ENCODE results near the gene ZNF672. TPM values are rescaled to one million over a fixed set of nuclear protein-coding genes. Genes with fewer than 3 reads are reported as not detected.

The ZNF672 gene
- total and polyA plus RNA-seq, 2 of the 4 experiments (the other 2 are of a cell fraction): 6.6 to 12.6 TPM

GRCh38 chr1:248872752-248873408, 34.9 kb downstream of the ZNF672 start:
- POLR2A ChIA-PET (ENCODE audit: unreplicated experiment): no interaction called here
- CTCF ChIA-PET: interaction anchor here (0.6 to 1.7 kb wide), 3 partner anchors 11 to 1965 kb away, joined by 3 to 5 read pairs (median 3); no protein-coding TSS in a partner anchor

More at GRCh38 chr1:248872752-248873408, 34.9 kb downstream of the ZNF672 start:
- Histone ChIP-seq H3K4me1 (ENCODE audit: control insufficient read depth, insufficient read depth, low read length) (no peaks in the 10 kb centered on the region), H3K4me3 (ENCODE audit: insufficient read depth, low read depth, low read length) (peak overlapping the region; percentile 61), H2AK9ac (replicated peaks; ENCODE audit: low read depth, low read length, poor library complexity) (peak overlapping the region; percentile 10), H4K20me1 (ENCODE audit: insufficient read depth, low read length) (peaks cover 10% of the 10 kb centered on the region), H2BK120ac (ENCODE audit: low read depth, low read length) (0 out of 2 replicates have a peak overlapping the region, but pooled peaks have one; percentile 3), H2BK15ac (ENCODE audit: low read depth, low read length) (no peak overlapping the region; the same call in 2 of the 3 replicates), H4K5ac (ENCODE audit: low read depth, low read length) (no peak overlapping the region), H2AFZ (replicated peaks; ENCODE audit: low read length, poor library complexity) (peak overlapping the region; percentile 93), H3K9me1 (ENCODE audit: insufficient read depth, low read length) (no peaks in the 10 kb centered on the region; the same call in 1 of the 2 replicates), H3K23ac (ENCODE audit: low read depth, low read length) (peak overlapping the region; percentile 94), H3K9me3 (ENCODE audit: control insufficient read depth, insufficient read depth, low read length) (no peaks in the 10 kb centered on the region), H3K14ac (replicated peaks; ENCODE audit: low read depth, low read length) (peak overlapping the region; percentile 69; the same call in 1 of the 2 replicates), H3K4ac (ENCODE audit: low read depth, low read length) (peak overlapping the region; percentile 43; the same call in 1 of the 2 replicates), H4K8ac (ENCODE audit: low read depth in 2 of 2, low read length in 2 of 2) (peak overlapping the region in 1 of 2 experiments; percentile 7; a peak in 1 of 4 replicates), H3K36me3 (ENCODE audit: control insufficient read depth, insufficient read depth, low read length) (no peaks in the 10 kb centered on the region), H3K18ac (ENCODE audit: low read depth, low read length) (no peak overlapping the region), H3K27me3 (ENCODE audit: control insufficient read depth, insufficient read depth, low read length) (no peaks in the 10 kb centered on the region), H3K27ac (ENCODE audit: insufficient read depth, low read length) (peak overlapping the region; percentile 15), H2BK20ac (ENCODE audit: low read depth, low read length) (no peak overlapping the region), H3K9ac (ENCODE audit: low read depth, low read length) (peak overlapping the region; percentile 59), H3K4me2 (ENCODE audit: low read depth, low read length) (peak overlapping the region; percentile 97), H3K79me1 (ENCODE audit: low read depth in 1 of 2, low read length in 2 of 2) (no peaks in the 10 kb centered on the region), H2AK5ac (ENCODE audit: low read depth, low read length) (no peak overlapping the region), H2BK5ac (ENCODE audit: low read depth, low read length, poor library complexity, severe bottlenecking) (peak overlapping the region; percentile 1), H3K56ac (ENCODE audit: extremely low read depth, insufficient read depth, low read length) (peak overlapping the region; percentile 47; the same call in 1 of the 2 replicates), H4K91ac (ENCODE audit: insufficient read depth, low read depth, low read length) (no peak overlapping the region)
- no TSS peak for BruUV-seq (replicated peaks)
- in situ Hi-C loops (cut with MboI; ENCODE audit: low sequenced_read_pairs): no loop called here
- dilution Hi-C loops (cut with HindIII; ENCODE audit: low sequenced_read_pairs, unreplicated experiment): no loop called here
- intact Hi-C loops (cut with micrococcal nuclease): loop anchor here (1.0 kb wide), 3 partner anchors 33 to 47 kb away; partner anchors contain the start of genes PGBD2 and ZNF672
- no peak for TF ChIP-seq ELK1 (IDR thresholded peaks at IDR 0.05; ENCODE audit: borderline replicate concordance, low read depth, low read length)
- 0 out of 2 replicates have a peak, but pooled peaks have one; percentile 14 for TF ChIP-seq MXI1 (IDR thresholded peaks at IDR 0.05; ENCODE audit: borderline replicate concordance, low read depth, low read length)
- TF ChIP-seq POLR2A (IDR thresholded peaks at IDR 0.05; ENCODE audit: low read depth, low read length): 0 out of 2 replicates have a peak, but pooled peaks have one; percentile 14
- DNase-seq (peak; percentile 66), ATAC-seq (ENCODE audit: low read depth) (peak; percentile 60)
- 0% methylated on average over 4 of the region's 31 CpGs; no CpG with 5 or more reads in 1 of the 2 experiments for WGBS, 2 experiments (ENCODE audit: extremely low coverage in 2 of 2, insufficient read length in 1 of 2)

Measured in IMR-90 (cell line).